GM19328 (cell line): Measurements from ENCODE around the gene ETS2.

Experiments used
- ATAC-seq: cut with Tn5 transposase; IDR thresholded peaks from one replicate; pipeline ENCODE4 v1.9.1; 2021; ENCODE audit warnings: mild to moderate bottlenecking, moderate library complexity; ENCODE audit not compliant: unreplicated experiment

The ETS2 gene

GRCh38 chr21:38777015-38777414 is 28.7 kb upstream of the ETS2 start:
- no peak for ATAC-seq

- ATAC-seq = no peak
Observed at GRCh38 chr21:38777531-38777930, 28.2 kb upstream of the ETS2 start.

GRCh38 chr21:38780879-38781278 is 24.9 kb upstream of the ETS2 start:
- no peak for ATAC-seq

- ATAC-seq = no peak
Observed at GRCh38 chr21:38784458-38785266, 21.1 kb upstream of the ETS2 start.

GRCh38 chr21:38785483-38785882 is 20.2 kb upstream of the ETS2 start:
- no peak for ATAC-seq

- ATAC-seq = no peak
Observed at GRCh38 chr21:38787016-38787415, 18.7 kb upstream of the ETS2 start.

GRCh38 chr21:38787461-38788274 is 18.1 kb upstream of the ETS2 start:
- ATAC-seq = no peak

GRCh38 chr21:38788275-38788905 is 17.3 kb upstream of the ETS2 start:
- no peak for ATAC-seq

GRCh38 chr21:38789275-38789674 is 16.5 kb upstream of the ETS2 start:
- ATAC-seq = no peak

- ATAC-seq = no peak
Observed at GRCh38 chr21:38790059-38790458, 15.7 kb upstream of the ETS2 start.

GRCh38 chr21:38790961-38791360 is 14.8 kb upstream of the ETS2 start:
- ATAC-seq = no peak

GRCh38 chr21:38792676-38793459 is 12.9 kb upstream of the ETS2 start:
- no peak for ATAC-seq

- no peak for ATAC-seq
Observed at GRCh38 chr21:38793926-38794713, 11.6 kb upstream of the ETS2 start.

- no peak for ATAC-seq
Observed at GRCh38 chr21:38794978-38795377, 10.8 kb upstream of the ETS2 start.

- ATAC-seq = no peak
Observed at GRCh38 chr21:38795475-38795874, 10.3 kb upstream of the ETS2 start.

- ATAC-seq = no peak
Observed at GRCh38 chr21:38796424-38796823, 9.3 kb upstream of the ETS2 start.

- ATAC-seq = no peak
Observed at GRCh38 chr21:38797470-38797869, 8.3 kb upstream of the ETS2 start.

GRCh38 chr21:38798081-38798480 is 7.6 kb upstream of the ETS2 start:
- no peak for ATAC-seq

GRCh38 chr21:38798481-38798882 is 7.2 kb upstream of the ETS2 start:
- ATAC-seq = no peak
